CD4-positive, alpha-beta T cell (primary cell): ENCODE measurements around the gene MTCL1. TPM values are rescaled to one million over a fixed set of nuclear protein-coding genes. Genes with fewer than 3 reads are reported as not detected.

Experiments used
- ATAC-seq: fragments of 200-7000 bp; cut with Tn5 transposase; one replicate; pipeline ENCODE4 v1.10.0; 2022; ENCODE audit warnings: mild to moderate bottlenecking; ENCODE audit not compliant: poor library complexity
- CTCF ChIA-PET: fragments of 350-600 bp; sonication (Branson Sonifier 250); formaldehyde crosslinking; loops from one replicate; lab custom pipeline; 2021; ENCODE audit warnings: antibody characterized with exemption, inconsistent platforms; lab: Charles Lee
- POLR2A ChIA-PET: fragments of 350-600 bp; sonication (Branson Sonifier 250); formaldehyde crosslinking; loops from one replicate; lab custom pipeline; 2021; ENCODE audit warnings: antibody characterized with exemption, inconsistent platforms; lab: Charles Lee
- DNase-seq, 14 experiments: peaks; one replicate each; pipeline ENCODE4 v3.0.0-alpha.2; 2013 to 2020; ENCODE audit warnings: mixed read lengths in 2 of 14
- H3K27ac ChIP-seq, 2 donors: one replicate each; pipeline versions ENCODE4 v1.5.1 to v1.7.0; 2013; ENCODE audit warnings: low read length in 2 of 2, low read depth in 1 of 2, mild to moderate bottlenecking in 1 of 2
- H3K27me3 ChIP-seq, 2 experiments: 1 replicate in 1 of 2; 2 replicates in 1 of 2; pipeline versions ENCODE4 v1.6.1 to v1.7.0; 2013; ENCODE audit warnings: low read length in 2 of 2, control low read depth in 1 of 2, mild to moderate bottlenecking in 1 of 2, moderate library complexity in 1 of 2; ENCODE audit not compliant: insufficient read depth in 2 of 2, control insufficient read depth in 1 of 2
- H3K36me3 ChIP-seq: one replicate; pipeline ENCODE4 v1.6.1; 2013; ENCODE audit warnings: low read length, control low read depth; ENCODE audit not compliant: insufficient read depth
- H3K4me1 ChIP-seq: one replicate; pipeline ENCODE4 v1.6.1; 2013; ENCODE audit warnings: low read length, control low read depth; ENCODE audit not compliant: insufficient read depth
- H3K4me3 ChIP-seq: one replicate; pipeline ENCODE4 v1.5.1; 2013; ENCODE audit warnings: mild to moderate bottlenecking, low read length, moderate library complexity
- H3K9me3 ChIP-seq, 2 experiments: 1 replicate in 1 of 2; 2 replicates in 1 of 2; pipeline versions ENCODE4 v1.6.1 to v1.7.0; 2013; ENCODE audit warnings: low read length in 2 of 2, mild to moderate bottlenecking in 2 of 2, control low read depth in 1 of 2, moderate library complexity in 1 of 2; ENCODE audit not compliant: control insufficient read depth in 1 of 2, insufficient read depth in 1 of 2
- H3K27ac Mint-ChIP-seq: one replicate; pipeline ENCODE4 v1.8.0; 2020; ENCODE audit warnings: mixed read lengths
- H3K27me3 Mint-ChIP-seq: one replicate; pipeline ENCODE4 v1.8.0; 2021; ENCODE audit warnings: mixed read lengths
- H3K36me3 Mint-ChIP-seq: one replicate; pipeline ENCODE4 v1.8.0; 2021; ENCODE audit warnings: low read depth, mixed read lengths
- H3K4me1 Mint-ChIP-seq: one replicate; pipeline ENCODE4 v1.8.0; 2021; ENCODE audit warnings: low read depth, mixed read lengths
- H3K4me3 Mint-ChIP-seq: one replicate; pipeline ENCODE4 v1.8.0; 2020; ENCODE audit warnings: mild to moderate bottlenecking, mixed read lengths
- H3K9me3 Mint-ChIP-seq: one replicate; pipeline ENCODE4 v1.8.0; 2020; ENCODE audit warnings: mixed read lengths
- intact Hi-C, 2 experiments: fragments of 100-400 bp; cut with DNase I in 1 of 2; cut with micrococcal nuclease in 1 of 2; formaldehyde crosslinking; loops; one replicate each; pipeline versions ENCODE4 v1.15.1 to v1.9.0; 2023 to 2025; cut with DNase I, micrococcal nuclease
- total RNA-seq, 174 experiments: library from RNA in 2 of 174; stranded (reverse) in 2 of 174; gene quantifications; one replicate each; pipeline ENCODE4 v1.2.3 and lab custom pipeline; 2021 to 2026
- TF ChIP-seq, protein P1 (sequence below): fragments of 200-600 bp; IDR thresholded peaks from one replicate; pipeline ENCODE4 v1.8.0; 2022; ENCODE audit warnings: antibody characterized with exemption, mild to moderate bottlenecking

MTCL1 gene
- total RNA-seq, 2 experiments from 2014 or later: 0.11 to 0.55 TPM

DNA sequence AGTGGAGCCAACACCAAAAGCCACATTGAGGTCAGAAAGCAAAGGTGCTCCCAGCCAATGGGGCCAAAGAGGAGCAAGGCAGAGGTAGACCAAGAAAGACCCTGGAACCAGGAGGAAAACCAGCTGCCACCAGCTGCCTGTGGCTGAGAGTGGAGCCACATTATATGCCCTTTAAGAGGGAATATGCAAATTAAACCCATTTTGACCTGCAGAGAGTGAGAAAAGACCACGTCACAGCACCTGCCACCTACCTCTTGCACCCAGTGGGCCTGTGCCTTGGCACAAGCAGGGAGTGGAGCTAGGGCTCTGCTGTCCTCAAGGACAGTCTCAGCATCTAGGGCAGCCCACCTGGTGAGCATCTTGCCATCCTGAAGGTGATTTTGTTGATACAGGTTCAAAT lies 161.3 kb downstream of the MTCL1 start:
- intact Hi-C loops: no loop called here
- Mint-ChIP-seq H3K9me3 (no peaks in the 10 kb centered on the region), H3K27ac (no peak overlapping the region), H3K36me3 (no peaks in the 10 kb centered on the region), H3K4me3 (no peak overlapping the region), H3K27me3 (peaks cover 11% of the 10 kb centered on the region), H3K4me1 (no peaks in the 10 kb centered on the region)
- no peaks in the 10 kb centered on the region for H3K27me3 ChIP-seq
- H3K4me1 ChIP-seq: no peaks in the 10 kb centered on the region
- POLR2A ChIA-PET: no interaction called here
- TF ChIP-seq, protein P1, sequence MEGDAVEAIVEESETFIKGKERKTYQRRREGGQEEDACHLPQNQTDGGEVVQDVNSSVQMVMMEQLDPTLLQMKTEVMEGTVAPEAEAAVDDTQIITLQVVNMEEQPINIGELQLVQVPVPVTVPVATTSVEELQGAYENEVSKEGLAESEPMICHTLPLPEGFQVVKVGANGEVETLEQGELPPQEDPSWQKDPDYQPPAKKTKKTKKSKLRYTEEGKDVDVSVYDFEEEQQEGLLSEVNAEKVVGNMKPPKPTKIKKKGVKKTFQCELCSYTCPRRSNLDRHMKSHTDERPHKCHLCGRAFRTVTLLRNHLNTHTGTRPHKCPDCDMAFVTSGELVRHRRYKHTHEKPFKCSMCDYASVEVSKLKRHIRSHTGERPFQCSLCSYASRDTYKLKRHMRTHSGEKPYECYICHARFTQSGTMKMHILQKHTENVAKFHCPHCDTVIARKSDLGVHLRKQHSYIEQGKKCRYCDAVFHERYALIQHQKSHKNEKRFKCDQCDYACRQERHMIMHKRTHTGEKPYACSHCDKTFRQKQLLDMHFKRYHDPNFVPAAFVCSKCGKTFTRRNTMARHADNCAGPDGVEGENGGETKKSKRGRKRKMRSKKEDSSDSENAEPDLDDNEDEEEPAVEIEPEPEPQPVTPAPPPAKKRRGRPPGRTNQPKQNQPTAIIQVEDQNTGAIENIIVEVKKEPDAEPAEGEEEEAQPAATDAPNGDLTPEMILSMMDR: no peak
- H3K36me3 ChIP-seq: no peaks in the 10 kb centered on the region
- no peak overlapping the region for H3K4me3 ChIP-seq
- CTCF ChIA-PET: no interaction called here
- DNase-seq (no peak), ATAC-seq (no peak)
- no peak overlapping the region for H3K27ac ChIP-seq
- no peaks in the 10 kb centered on the region for H3K9me3 ChIP-seq

DNA sequence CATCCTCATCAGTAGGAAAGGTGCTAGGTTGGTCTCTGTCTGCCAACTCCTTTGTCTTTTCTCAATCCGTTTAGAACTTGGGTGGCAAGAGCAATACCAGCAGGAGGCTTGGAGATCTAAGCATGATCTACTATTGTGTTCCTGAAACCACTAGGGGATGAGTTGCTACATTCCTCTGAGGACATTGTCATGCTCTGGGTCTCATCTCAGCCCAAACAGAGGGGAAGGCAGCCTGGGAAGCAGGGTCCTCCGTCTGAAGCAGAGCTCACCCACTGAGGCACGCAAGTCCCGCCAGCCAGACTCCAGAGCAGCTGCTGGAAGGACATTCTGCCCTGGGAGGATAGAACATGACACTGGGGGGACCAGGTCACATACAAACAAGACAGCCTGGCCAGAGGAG lies 162.9 kb downstream of the MTCL1 start:
- Histone ChIP-seq H3K27me3 (no peaks in the 10 kb centered on the region), H3K4me3 (no peak overlapping the region), H3K4me1 (no peaks in the 10 kb centered on the region), H3K27ac (no peak overlapping the region), H3K36me3 (no peaks in the 10 kb centered on the region), H3K9me3 (no peaks in the 10 kb centered on the region)
- no peak overlapping the region for H3K4me3 Mint-ChIP-seq
- ATAC-seq (no peak), DNase-seq (no peak)
- intact Hi-C loops: no loop called here
- H3K27ac Mint-ChIP-seq: no peak overlapping the region
- no peaks in the 10 kb centered on the region for H3K4me1 Mint-ChIP-seq
- ChIA-PET CTCF (no interaction called here), POLR2A (no interaction called here)
- no peaks in the 10 kb centered on the region for H3K9me3 Mint-ChIP-seq
- H3K36me3 Mint-ChIP-seq: no peaks in the 10 kb centered on the region
- H3K27me3 Mint-ChIP-seq: peaks cover 11% of the 10 kb centered on the region
- TF ChIP-seq, protein P1: no peak

DNA sequence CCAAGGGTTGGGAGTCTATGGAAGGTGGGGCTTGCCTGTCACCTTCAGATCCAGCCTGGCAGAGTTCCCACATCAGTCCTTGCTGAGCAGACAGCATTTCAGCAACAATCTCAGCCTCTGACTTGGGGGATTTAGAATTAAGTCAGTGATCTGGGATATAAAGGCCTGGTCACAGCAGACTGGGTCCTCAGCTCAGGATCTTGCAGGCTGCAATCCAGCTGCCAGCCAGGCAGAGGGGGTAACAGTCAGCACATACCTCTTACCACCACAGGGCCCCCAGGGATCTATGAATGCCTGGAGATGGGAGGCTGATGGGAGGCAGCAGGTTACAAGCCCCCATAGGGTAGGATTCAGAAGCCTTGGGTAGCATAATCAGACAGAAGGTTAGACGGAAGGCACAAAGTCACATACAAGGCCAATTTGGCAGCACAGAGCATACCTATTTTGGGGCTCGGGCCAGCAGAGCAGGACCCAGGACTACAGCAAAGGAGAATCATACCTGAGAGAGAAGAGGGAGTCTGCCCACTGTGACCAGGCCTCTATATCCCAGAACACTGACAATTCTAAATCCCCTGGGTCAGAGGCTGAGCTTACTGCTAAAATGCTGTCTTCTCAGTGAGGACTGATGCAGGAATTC lies 163.5 kb downstream of the MTCL1 start:
- TF ChIP-seq, protein P1: no peak
- no peaks in the 10 kb centered on the region for H3K4me1 Mint-ChIP-seq
- H3K4me1 ChIP-seq: no peaks in the 10 kb centered on the region
- H3K4me3 ChIP-seq: no peak overlapping the region
- no peak overlapping the region for H3K4me3 Mint-ChIP-seq
- H3K9me3 Mint-ChIP-seq: no peaks in the 10 kb centered on the region
- H3K36me3 Mint-ChIP-seq: no peaks in the 10 kb centered on the region
- no peaks in the 10 kb centered on the region for H3K36me3 ChIP-seq
- no peak overlapping the region for H3K27ac Mint-ChIP-seq
- DNase-seq (no peak), ATAC-seq (no peak)
- H3K27ac ChIP-seq: no peak overlapping the region
- ChIA-PET CTCF (no interaction called here), POLR2A (no interaction called here)
- peaks cover 11% of the 10 kb centered on the region for H3K27me3 Mint-ChIP-seq
- intact Hi-C loops: no loop called here
- H3K9me3 ChIP-seq: no peaks in the 10 kb centered on the region
- H3K27me3 ChIP-seq: no peaks in the 10 kb centered on the region
